ENCODE measurements around the gene TNNI2. TPM values are rescaled to one million over a fixed set of nuclear protein-coding genes. Genes with fewer than 3 reads are reported as not detected.

TNNI2 gene
- total RNA-seq, 1 donor from 2014 or later = 1.1 TPM

DNA sequence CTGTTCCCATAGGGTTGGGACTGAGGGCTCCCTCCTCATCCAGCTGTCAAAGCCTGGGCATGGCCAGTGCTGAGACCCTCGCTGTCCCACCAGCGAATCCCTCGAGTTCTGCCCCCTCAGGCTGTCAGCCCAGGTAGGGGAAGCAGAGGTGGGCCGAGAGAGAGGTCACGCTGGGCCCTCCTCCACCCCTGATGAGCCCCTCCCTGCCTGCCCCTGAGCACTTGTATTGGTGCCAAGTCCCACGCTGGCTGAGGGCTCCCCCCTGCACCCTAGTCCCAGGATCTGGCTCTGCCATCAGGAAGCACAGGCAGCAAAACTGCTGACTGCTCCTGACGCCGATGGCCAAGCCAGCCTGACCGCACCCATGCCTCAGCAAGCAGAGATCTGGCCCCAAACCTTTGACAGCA, 49.6 kb downstream of the TNNI2 start:
- no peaks in the 10 kb centered on the region for H3K27me3 Mint-ChIP-seq (ENCODE audit: unreplicated experiment)
- H3K4me3 Mint-ChIP-seq (ENCODE audit: unreplicated experiment) = no peak overlapping the region
- H3K36me3 Mint-ChIP-seq (ENCODE audit: unreplicated experiment) = peaks cover 7% of the 10 kb centered on the region
- H3K27ac Mint-ChIP-seq (ENCODE audit: unreplicated experiment) = no peak overlapping the region
- peaks cover 2% of the 10 kb centered on the region for H3K4me1 Mint-ChIP-seq (ENCODE audit: unreplicated experiment)
- TF ChIP-seq, protein P1, sequence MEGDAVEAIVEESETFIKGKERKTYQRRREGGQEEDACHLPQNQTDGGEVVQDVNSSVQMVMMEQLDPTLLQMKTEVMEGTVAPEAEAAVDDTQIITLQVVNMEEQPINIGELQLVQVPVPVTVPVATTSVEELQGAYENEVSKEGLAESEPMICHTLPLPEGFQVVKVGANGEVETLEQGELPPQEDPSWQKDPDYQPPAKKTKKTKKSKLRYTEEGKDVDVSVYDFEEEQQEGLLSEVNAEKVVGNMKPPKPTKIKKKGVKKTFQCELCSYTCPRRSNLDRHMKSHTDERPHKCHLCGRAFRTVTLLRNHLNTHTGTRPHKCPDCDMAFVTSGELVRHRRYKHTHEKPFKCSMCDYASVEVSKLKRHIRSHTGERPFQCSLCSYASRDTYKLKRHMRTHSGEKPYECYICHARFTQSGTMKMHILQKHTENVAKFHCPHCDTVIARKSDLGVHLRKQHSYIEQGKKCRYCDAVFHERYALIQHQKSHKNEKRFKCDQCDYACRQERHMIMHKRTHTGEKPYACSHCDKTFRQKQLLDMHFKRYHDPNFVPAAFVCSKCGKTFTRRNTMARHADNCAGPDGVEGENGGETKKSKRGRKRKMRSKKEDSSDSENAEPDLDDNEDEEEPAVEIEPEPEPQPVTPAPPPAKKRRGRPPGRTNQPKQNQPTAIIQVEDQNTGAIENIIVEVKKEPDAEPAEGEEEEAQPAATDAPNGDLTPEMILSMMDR (IDR thresholded peaks at IDR 0.05) = no peak
- H3K9me3 Mint-ChIP-seq (ENCODE audit: unreplicated experiment) = no peaks in the 10 kb centered on the region
- no peak for DNase-seq (ENCODE audit: extremely low spot score, unreplicated experiment)

- no peaks in the 10 kb centered on the region for H3K27me3 Mint-ChIP-seq (ENCODE audit: unreplicated experiment)
- peaks cover 2% of the 10 kb centered on the region for H3K4me1 Mint-ChIP-seq (ENCODE audit: unreplicated experiment)
- no peaks in the 10 kb centered on the region for H3K9me3 Mint-ChIP-seq (ENCODE audit: unreplicated experiment)
- TF ChIP-seq, protein P1 (IDR thresholded peaks at IDR 0.05) = no peak
- H3K27ac Mint-ChIP-seq (ENCODE audit: unreplicated experiment) = no peak overlapping the region
- no peak for DNase-seq (ENCODE audit: extremely low spot score, unreplicated experiment)
- H3K36me3 Mint-ChIP-seq (ENCODE audit: unreplicated experiment) = peaks cover 7% of the 10 kb centered on the region
- no peak overlapping the region for H3K4me3 Mint-ChIP-seq (ENCODE audit: unreplicated experiment)
Observed at GRCh38 chr11:1888811-1889210, 50.0 kb downstream of the TNNI2 start.

DNA sequence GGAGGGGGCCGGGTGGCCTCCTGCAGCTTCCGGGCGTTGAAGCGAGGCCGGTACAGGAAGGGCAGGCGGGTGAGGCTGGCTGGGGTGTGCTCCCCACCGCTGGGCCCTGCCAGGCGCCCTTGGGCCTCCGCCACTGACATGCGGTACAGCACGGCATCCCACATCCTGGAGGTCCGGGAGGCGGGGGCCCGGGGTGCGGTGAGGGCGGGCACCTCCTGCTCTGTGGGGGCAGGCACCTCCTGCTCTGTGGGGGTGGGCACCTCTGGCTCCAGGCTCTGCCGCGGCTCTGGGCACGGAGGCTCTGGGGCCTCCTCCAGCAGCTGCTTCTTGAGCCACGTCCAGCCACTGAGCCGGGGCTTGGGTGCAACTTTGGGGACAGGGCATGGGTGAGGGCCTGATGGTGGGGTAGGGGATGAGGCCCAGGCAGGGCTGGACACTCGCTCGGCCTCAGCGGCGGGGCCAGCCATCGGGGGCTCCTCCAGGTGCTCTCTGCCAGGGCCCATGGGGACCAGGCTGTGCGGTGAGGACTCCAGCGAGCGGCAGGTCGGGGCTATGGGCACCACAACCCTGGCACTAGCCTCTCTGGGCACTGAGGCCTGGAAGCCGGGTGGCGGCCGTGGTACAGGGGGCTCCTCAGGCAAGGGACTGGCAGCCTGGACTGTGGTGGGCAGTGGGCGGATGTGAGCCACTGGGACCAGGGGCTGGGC, 50.6 kb downstream of the TNNI2 start:
- no peak for DNase-seq (ENCODE audit: extremely low spot score, unreplicated experiment)
- H3K4me1 Mint-ChIP-seq (ENCODE audit: unreplicated experiment) = peaks cover 2% of the 10 kb centered on the region
- H3K9me3 Mint-ChIP-seq (ENCODE audit: unreplicated experiment) = no peaks in the 10 kb centered on the region

DNA sequence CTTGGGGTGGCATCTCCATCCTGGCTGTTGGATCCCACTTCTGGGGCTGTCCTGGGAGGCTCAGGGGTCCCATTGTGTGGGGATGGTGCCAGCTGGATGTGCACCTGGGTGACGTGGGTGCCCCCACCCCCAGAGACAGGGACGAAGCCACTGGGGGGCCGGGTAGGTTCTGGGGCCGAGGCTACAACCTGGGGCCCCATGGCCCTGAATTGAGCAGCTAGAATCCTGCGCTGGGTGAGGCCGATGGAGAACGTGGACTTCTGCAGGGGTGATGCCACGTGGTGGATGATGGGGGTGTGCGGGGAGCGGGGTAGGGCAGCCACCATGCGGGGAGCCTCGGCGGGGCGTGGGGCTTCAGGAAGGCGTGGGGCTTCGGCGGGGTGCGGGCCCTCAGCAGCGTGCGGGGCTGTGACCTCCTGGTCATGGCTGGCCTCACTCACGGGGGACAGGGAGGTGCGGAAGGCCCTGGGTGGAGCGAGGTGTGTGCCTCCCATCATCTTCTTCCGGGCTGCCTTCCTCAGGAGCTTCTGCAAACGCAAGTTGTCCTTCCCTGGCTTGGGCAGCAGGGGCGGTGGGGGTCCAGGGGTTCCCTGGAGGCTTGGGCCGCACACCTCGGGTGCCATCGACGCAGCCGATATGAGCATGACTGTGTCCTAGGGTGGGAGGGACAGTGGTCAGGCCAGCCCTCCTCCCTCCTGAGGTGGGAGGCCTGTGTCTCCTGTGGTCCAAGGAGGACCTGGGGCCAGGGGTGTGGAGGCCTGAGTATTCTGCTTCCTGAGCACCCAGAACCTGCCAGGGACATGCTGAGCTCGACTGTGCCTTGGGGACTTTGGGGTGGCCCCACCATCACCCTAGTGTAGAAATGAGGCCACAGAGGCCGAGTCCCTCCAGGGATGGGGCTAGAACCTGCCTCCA, 51.4 kb downstream of the TNNI2 start:
- TF ChIP-seq, protein P1 (IDR thresholded peaks at IDR 0.05) = no peak
- DNase-seq (ENCODE audit: extremely low spot score, unreplicated experiment) = no peak
- Mint-ChIP-seq H3K9me3 (ENCODE audit: unreplicated experiment) (no peaks in the 10 kb centered on the region), H3K27ac (ENCODE audit: unreplicated experiment) (no peak overlapping the region), H3K27me3 (ENCODE audit: unreplicated experiment) (no peaks in the 10 kb centered on the region), H3K4me3 (ENCODE audit: unreplicated experiment) (no peak overlapping the region), H3K36me3 (ENCODE audit: unreplicated experiment) (peaks cover 7% of the 10 kb centered on the region), H3K4me1 (ENCODE audit: unreplicated experiment) (peaks cover 2% of the 10 kb centered on the region)

More for the DNA sequence above, 50.6 kb downstream of the TNNI2 start:
- Mint-ChIP-seq H3K27me3 (ENCODE audit: unreplicated experiment) (no peaks in the 10 kb centered on the region), H3K4me3 (ENCODE audit: unreplicated experiment) (no peak overlapping the region), H3K27ac (ENCODE audit: unreplicated experiment) (no peak overlapping the region), H3K36me3 (ENCODE audit: unreplicated experiment) (peaks cover 7% of the 10 kb centered on the region)
- TF ChIP-seq, protein P1 (IDR thresholded peaks at IDR 0.05) = no peak

Small RNAs within 50 kb of the gene (microRNA-seq; reads per million reads assigned to microRNA genes)
- gene MIR4298 (ENCODE audit: unreplicated experiment) (not detected), gene MIR7847 (ENCODE audit: unreplicated experiment) (not detected)

Other genes starting within 250 kb of the TNNI2 start
- not detected in 2 replicates for gene KRTAP5-2, start 240.7 kb upstream of the TNNI2 start, total RNA-seq
- not detected in 2 replicates for gene KRTAP5-3, start 230.5 kb upstream of the TNNI2 start, total RNA-seq
- not detected in 2 replicates for gene KRTAP5-4, start 216.8 kb upstream of the TNNI2 start, total RNA-seq
- gene KRTAP5-5, start 209.2 kb upstream of the TNNI2 start, total RNA-seq = not detected in 2 replicates
- not detected in 2 replicates for gene KRTAP5-6, start 141.8 kb upstream of the TNNI2 start, total RNA-seq
- 13.5 and 24.0 TPM in 2 replicates for gene IFITM10, start 88.4 kb upstream of the TNNI2 start, total RNA-seq
- gene CTSD, start 75.1 kb upstream of the TNNI2 start, total RNA-seq = 2,062 and 2,147 TPM in 2 replicates
- gene SYT8, start 4.0 kb upstream of the TNNI2 start, total RNA-seq = 5.0 and 6.2 TPM in 2 replicates
- gene LSP1, start 14.1 kb downstream of the TNNI2 start, total RNA-seq = 26.9 and 29.5 TPM in 2 replicates
- not detected in 2 replicates for gene PRR33, start 52.9 kb downstream of the TNNI2 start, total RNA-seq
- 2.6 and 4.4 TPM in 2 replicates for gene TNNT3, start 80.7 kb downstream of the TNNI2 start, total RNA-seq
- gene MRPL23, start 108.4 kb downstream of the TNNI2 start, total RNA-seq = 28.0 and 29.2 TPM in 2 replicates
- gene H19, start 158.9 kb downstream of the TNNI2 start, total RNA-seq = 1,569 and 1,806 TPM in 2 replicates